ENCODE results near the gene TRAK2. TPM values are rescaled to one million over a fixed set of nuclear protein-coding genes. Genes with fewer than 3 reads are reported as not detected.

TRAK2 gene
- total RNA-seq (10 to 100 TPM; 36.0 to 63.0 (median 44.5) TPM), polyA plus RNA-seq (10 to 100 TPM in 1 of 3 donors, 1 to 10 TPM in 2; 7.1 to 11.8 (median 9.6) TPM)
- long read RNA-seq, donor 1, full-length matches to known transcripts = 5 of 22 reads
- long read RNA-seq, donor 1, partial matches to known transcripts = 17 of 22 reads
- long read RNA-seq, donor 1, other reads (novel, unspliced or antisense) = 0 of 22 reads
- long read RNA-seq, donor 2, full-length matches to known transcripts = 6 of 26 reads
- long read RNA-seq, donor 2, partial matches to known transcripts = 20 of 26 reads
- long read RNA-seq, donor 2, other reads (novel, unspliced or antisense) = 0 of 26 reads

GRCh38 chr2:201451292-201452057 is at the start of gene TRAK2, which contains the start of gene STRADB:
TSS of gene TRAK2 (minus strand) at chr2:201451458. CDS start at chr2:201420507, 30,951 bp downstream.
TSS of gene STRADB (plus strand) at chr2:201451740. CDS start at chr2:201454841, 3,101 bp downstream.
- H3K9me3 ChIP-seq = no peaks in the 10 kb centered on the region
- intact Hi-C loops (cut with DNase I; ENCODE audit: low total_unique reads) = loop anchor here (10.0 kb wide), 1 partner anchor 197 kb away; no protein-coding TSS in a partner anchor
- peak within 1 kb of the TSS; percentile 83 to 95 (median 92) for H3K27ac ChIP-seq

GRCh38 chr2:201500534-201500933 is 49.3 kb upstream of the TRAK2 start:
- Histone ChIP-seq H3K27me3 (replicated peaks in 1 of 7) (no peaks in the 10 kb centered on the region), H3K36me3 (no peaks in the 10 kb centered on the region), H3K4me3 (no peak overlapping the region), H3K27ac (no peak overlapping the region), H3K4me1 (no peaks in the 10 kb centered on the region), H3K9me3 (peaks cover 0 to 33% (median 25%) of the 10 kb centered on the region in 8 donors)
- TF ChIP-seq CTCF (IDR thresholded peaks at IDR 0.05 in 8 of 11, conservative IDR thresholded peaks at IDR 0.05 in 3 of 11) = no peak
- no peak for TF ChIP-seq POLR2A (IDR thresholded peaks at IDR 0.05)
- TF ChIP-seq POLR2AphosphoS5 (IDR thresholded peaks at IDR 0.05) = no peak
- WGBS, 5 donors = 70 to 85% (median 78%) methylated on average over 3 of the region's 3 CpGs
- no peak for DNase-seq
- intact Hi-C loops (cut with DNase I; ENCODE audit: low total_unique reads) = no loop called here

More at GRCh38 chr2:201451292-201452057, at the start of gene TRAK2, which contains the start of gene STRADB:
- DNase-seq = peak; percentile 99
- TF ChIP-seq POLR2A (IDR thresholded peaks at IDR 0.05) = peak in 2 of 3 donors; percentile 81 to 88
- TF ChIP-seq CTCF (IDR thresholded peaks at IDR 0.05 in 8 of 11, conservative IDR thresholded peaks at IDR 0.05 in 3 of 11) = peak in 10 of 11 experiments; percentile 17 to 67 (median 38)
- TF ChIP-seq POLR2AphosphoS5 (IDR thresholded peaks at IDR 0.05) = peak; percentile 96 to 98 (median 98)
- Histone ChIP-seq H3K4me3 (peak within 1 kb of the TSS; percentile 51 to 87 (median 78)), H3K4me1 (peaks cover 20 to 64% (median 45%) of the 10 kb centered on the region in 6 donors), H3K27me3 (replicated peaks in 1 of 7) (no peaks in the 10 kb centered on the region), H3K36me3 (peaks cover 0 to 13% (median 0%) of the 10 kb centered on the region in 6 donors)
- WGBS, 5 donors = 0 to 1% (median 0%) methylated on average over 21 to 78 of the region's 78 CpGs

GRCh38 chr2:201496785-201497184 is 45.5 kb upstream of the TRAK2 start:
- Histone ChIP-seq H3K27me3 (replicated peaks in 1 of 7) (no peaks in the 10 kb centered on the region), H3K36me3 (no peaks in the 10 kb centered on the region), H3K27ac (no peak overlapping the region), H3K4me3 (no peak overlapping the region), H3K4me1 (no peaks in the 10 kb centered on the region), H3K9me3 (peaks cover 0 to 6% (median 2%) of the 10 kb centered on the region in 8 donors)
- no peak for DNase-seq
- TF ChIP-seq CTCF (IDR thresholded peaks at IDR 0.05 in 8 of 11, conservative IDR thresholded peaks at IDR 0.05 in 3 of 11) = no peak
- no peak for TF ChIP-seq POLR2A (IDR thresholded peaks at IDR 0.05)
- TF ChIP-seq POLR2AphosphoS5 (IDR thresholded peaks at IDR 0.05) = no peak
- WGBS, 5 donors = 79 to 89% (median 81%) methylated on average over 1 of the region's 1 CpG
- intact Hi-C loops (cut with DNase I; ENCODE audit: low total_unique reads) = no loop called here
